Naive thymus-derived CD4-positive, alpha-beta T cell (primary cell): ENCODE data around the gene ZNF385B. TPM values are rescaled to one million over a fixed set of nuclear protein-coding genes. Genes with fewer than 3 reads are reported as not detected.
A peak's percentile ranks its signal among the peaks of the same experiment; 100 is the strongest.

Source experiments
- ATAC-seq: fragments of 150-1000 bp; cut with Tn5 transposase; 2 replicates; pipeline ENCODE4 v1.10.0; 2021; ENCODE audit warnings: mild to moderate bottlenecking, moderate library complexity
- CTCF ChIA-PET: fragments of 350-600 bp; sonication (Branson Sonifier 250); formaldehyde crosslinking; loops from one replicate; lab custom pipeline; 2021; ENCODE audit warnings: antibody characterized with exemption; lab: Charles Lee
- POLR2A ChIA-PET: fragments of 350-600 bp; sonication (Branson Sonifier 250); formaldehyde crosslinking; loops from one replicate; lab custom pipeline; 2021; ENCODE audit warnings: antibody characterized with exemption, inconsistent platforms; lab: Charles Lee
- DNase-seq, 9 donors: peaks; one replicate each; pipeline versions ENCODE4 v3.0.0 to v3.0.0-alpha.2; 2020 to 2022; ENCODE audit warnings: mixed read lengths in 1 of 9
- H3K27ac ChIP-seq: one replicate; pipeline ENCODE4 v1.7.0; 2013; ENCODE audit warnings: mild to moderate bottlenecking, low read depth, low read length, moderate library complexity
- H3K27me3 ChIP-seq, 2 donors: one replicate each; pipeline ENCODE4 v1.7.0; 2013; ENCODE audit warnings: low read length in 2 of 2, mild to moderate bottlenecking in 2 of 2, moderate library complexity in 2 of 2; ENCODE audit not compliant: control insufficient read depth in 2 of 2, insufficient read depth in 2 of 2
- H3K36me3 ChIP-seq, 3 experiments: 1 replicate in 2 of 3; 2 replicates in 1 of 3; pipeline ENCODE4 v1.7.0; 2013; ENCODE audit warnings: low read length in 3 of 3, mild to moderate bottlenecking in 3 of 3, moderate library complexity in 1 of 3; ENCODE audit not compliant: insufficient read depth in 3 of 3, control insufficient read depth in 2 of 3
- H3K4me1 ChIP-seq, 2 donors: one replicate each; pipeline ENCODE4 v1.7.0; 2013; ENCODE audit warnings: low read length in 2 of 2, mild to moderate bottlenecking in 2 of 2, moderate library complexity in 1 of 2; ENCODE audit not compliant: control insufficient read depth in 2 of 2, insufficient read depth in 2 of 2
- H3K4me3 ChIP-seq: 2 replicates; pipeline ENCODE4 v1.7.0; 2013; ENCODE audit warnings: mild to moderate bottlenecking, low read length
- H3K9me3 ChIP-seq, 3 experiments: 1 replicate in 2 of 3; 2 replicates in 1 of 3; pipeline ENCODE4 v1.7.0; 2013; ENCODE audit warnings: low read length in 3 of 3; ENCODE audit not compliant: control insufficient read depth in 2 of 3
- H3K27ac Mint-ChIP-seq, 9 donors: one replicate each; pipeline ENCODE4 v1.8.0; 2020 to 2022; ENCODE audit warnings: mixed read lengths in 9 of 9, mild to moderate bottlenecking in 8 of 9, moderate library complexity in 5 of 9, inconsistent platforms in 2 of 9
- H3K27me3 Mint-ChIP-seq, 5 donors: one replicate each; pipeline ENCODE4 v1.8.0; 2021 to 2022; ENCODE audit warnings: mixed read lengths in 5 of 5, mild to moderate bottlenecking in 1 of 5
- H3K36me3 Mint-ChIP-seq, 5 donors: one replicate each; pipeline ENCODE4 v1.8.0; 2020 to 2022; ENCODE audit warnings: mixed read lengths in 5 of 5, mild to moderate bottlenecking in 3 of 5, inconsistent platforms in 1 of 5
- H3K4me1 Mint-ChIP-seq, 7 donors: one replicate each; pipeline ENCODE4 v1.8.0; 2020 to 2022; ENCODE audit warnings: mixed read lengths in 7 of 7, mild to moderate bottlenecking in 3 of 7, inconsistent platforms in 1 of 7
- H3K4me3 Mint-ChIP-seq, 10 donors: one replicate each; pipeline ENCODE4 v1.8.0; 2020 to 2022; ENCODE audit warnings: mild to moderate bottlenecking in 10 of 10, mixed read lengths in 10 of 10, moderate library complexity in 6 of 10, inconsistent platforms in 2 of 10
- H3K9me3 Mint-ChIP-seq, 11 donors: one replicate each; pipeline ENCODE4 v1.8.0; 2020 to 2022; ENCODE audit warnings: mixed read lengths in 11 of 11, mild to moderate bottlenecking in 4 of 11, inconsistent platforms in 1 of 11, moderate library complexity in 1 of 11
- intact Hi-C, 2 donors: fragments of 100-400 bp; cut with micrococcal nuclease; formaldehyde crosslinking; loops; one replicate each; pipeline ENCODE4 v1.15.1; 2023
- polyA plus RNA-seq, 2 donors: library from polyadenylated mRNA; unstranded; fragments of 300-500 nt; fragmentation: Illumina TruSeq; gene quantifications; one replicate each; pipeline ENCODE4 v1.2.3, GENCODE V29; 2021
- total RNA-seq, 6 experiments: library from RNA in 5 of 6; stranded (reverse) in 5 of 6; gene quantifications; 1 replicate in 5 of 6; 2 replicates in 1 of 6; pipeline ENCODE4 v1.2.3 and lab custom pipeline; 2021 to 2026

The ZNF385B gene
- total and polyA plus RNA-seq, 7 experiments from 2014 or later: not detected

DNA sequence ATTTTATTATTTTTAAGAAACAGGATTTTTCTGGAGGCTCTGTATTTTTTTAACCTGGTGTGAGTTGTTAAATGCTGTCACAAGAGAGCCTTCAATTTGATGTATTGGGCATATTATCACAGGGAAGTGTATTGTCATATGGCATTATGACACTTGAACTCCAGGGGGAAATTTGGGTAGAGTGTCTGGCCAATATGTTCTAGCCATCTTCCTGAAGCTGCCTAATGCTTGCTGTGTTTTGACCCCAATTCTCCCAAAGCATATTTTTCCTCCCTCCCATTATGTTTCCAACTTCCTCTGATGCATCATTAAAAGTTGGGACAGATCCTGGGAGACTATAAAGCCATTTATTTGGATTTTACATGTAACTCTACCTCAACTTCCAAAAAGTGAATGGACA lies 382.6 kb downstream of the ZNF385B start:
- H3K4me3 Mint-ChIP-seq: no peak overlapping the region
- no peaks in the 10 kb centered on the region for H3K4me1 ChIP-seq
- no peak overlapping the region for H3K27ac Mint-ChIP-seq
- ChIA-PET CTCF (no interaction called here), POLR2A (no interaction called here)
- DNase-seq (no peak), ATAC-seq (no peak)
- H3K27me3 ChIP-seq: no peaks in the 10 kb centered on the region
- no peaks in the 10 kb centered on the region for H3K4me1 Mint-ChIP-seq
- peaks cover 0 to 2% (median 0%) of the 10 kb centered on the region in 11 donors for H3K9me3 Mint-ChIP-seq
- no peaks in the 10 kb centered on the region for H3K36me3 Mint-ChIP-seq
- intact Hi-C loops: no loop called here
- H3K36me3 ChIP-seq: no peaks in the 10 kb centered on the region
- H3K9me3 ChIP-seq: no peaks in the 10 kb centered on the region
- H3K4me3 ChIP-seq: no peak overlapping the region
- H3K27me3 Mint-ChIP-seq: peaks cover 0 to 13% (median 6%) of the 10 kb centered on the region in 5 donors
- no peak overlapping the region for H3K27ac ChIP-seq

DNA sequence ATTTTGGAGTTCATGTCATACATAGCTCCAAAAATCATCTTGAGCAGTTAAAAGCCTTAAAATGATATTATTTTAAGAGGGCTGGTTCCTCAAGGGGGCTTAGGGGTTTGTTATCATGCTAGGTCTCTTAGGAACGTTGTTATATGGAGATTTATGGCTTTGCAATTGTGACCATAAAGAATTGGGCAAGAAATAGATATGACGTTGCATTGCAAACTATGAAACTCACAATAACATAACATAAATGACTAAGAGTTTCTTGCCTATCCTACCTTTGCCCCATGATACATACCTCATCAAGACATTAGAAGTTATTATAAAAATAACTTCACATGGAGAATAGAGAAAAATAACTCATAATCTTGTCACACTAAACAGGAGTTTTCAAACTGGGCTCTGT lies 390.4 kb downstream of the ZNF385B start:
- Histone ChIP-seq H3K27ac (no peak overlapping the region), H3K36me3 (no peaks in the 10 kb centered on the region), H3K27me3 (no peaks in the 10 kb centered on the region), H3K9me3 (no peaks in the 10 kb centered on the region), H3K4me1 (no peaks in the 10 kb centered on the region), H3K4me3 (no peak overlapping the region)
- ChIA-PET POLR2A (no interaction called here), CTCF (no interaction called here)
- Mint-ChIP-seq H3K4me1 (no peaks in the 10 kb centered on the region), H3K36me3 (no peaks in the 10 kb centered on the region), H3K4me3 (no peak overlapping the region), H3K27ac (no peak overlapping the region), H3K9me3 (peaks cover 0 to 2% (median 0%) of the 10 kb centered on the region in 11 donors), H3K27me3 (peaks cover 0 to 23% (median 10%) of the 10 kb centered on the region in 5 donors)
- DNase-seq: no peak
- no peak for ATAC-seq
- intact Hi-C loops: no loop called here

DNA sequence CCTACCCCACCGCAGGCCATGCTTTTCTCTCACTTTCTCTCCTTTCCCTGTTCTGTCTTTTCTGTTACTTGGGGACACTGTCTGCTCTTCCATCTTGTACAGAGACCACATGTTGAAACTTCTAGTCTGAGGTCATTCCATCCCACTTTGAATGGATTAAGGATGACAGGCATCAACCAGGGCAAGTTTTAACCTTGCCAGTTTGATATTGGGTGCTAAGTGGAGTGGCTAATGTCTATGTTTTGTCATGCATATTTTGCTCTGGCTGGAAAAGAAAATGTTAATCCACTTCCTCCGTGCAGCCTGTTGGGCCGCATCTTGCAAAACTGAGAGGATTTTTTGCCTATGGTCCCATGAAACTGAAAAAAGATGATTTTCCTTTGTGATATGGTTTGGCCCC lies 391.3 kb downstream of the ZNF385B start:
- H3K27ac Mint-ChIP-seq: no peak overlapping the region
- peaks cover 0 to 4% (median 0%) of the 10 kb centered on the region in 11 donors for H3K9me3 Mint-ChIP-seq
- H3K4me3 Mint-ChIP-seq: no peak overlapping the region
- peaks cover 4 to 25% (median 13%) of the 10 kb centered on the region in 5 donors for H3K27me3 Mint-ChIP-seq
- no peaks in the 10 kb centered on the region for H3K36me3 Mint-ChIP-seq
- Histone ChIP-seq H3K27ac (no peak overlapping the region), H3K9me3 (no peaks in the 10 kb centered on the region), H3K4me3 (no peak overlapping the region), H3K27me3 (no peaks in the 10 kb centered on the region), H3K4me1 (no peaks in the 10 kb centered on the region), H3K36me3 (no peaks in the 10 kb centered on the region)
- no peaks in the 10 kb centered on the region for H3K4me1 Mint-ChIP-seq
- DNase-seq: no peak
- intact Hi-C loops: no loop called here
- ChIA-PET CTCF (no interaction called here), POLR2A (no interaction called here)
- no peak for ATAC-seq

DNA sequence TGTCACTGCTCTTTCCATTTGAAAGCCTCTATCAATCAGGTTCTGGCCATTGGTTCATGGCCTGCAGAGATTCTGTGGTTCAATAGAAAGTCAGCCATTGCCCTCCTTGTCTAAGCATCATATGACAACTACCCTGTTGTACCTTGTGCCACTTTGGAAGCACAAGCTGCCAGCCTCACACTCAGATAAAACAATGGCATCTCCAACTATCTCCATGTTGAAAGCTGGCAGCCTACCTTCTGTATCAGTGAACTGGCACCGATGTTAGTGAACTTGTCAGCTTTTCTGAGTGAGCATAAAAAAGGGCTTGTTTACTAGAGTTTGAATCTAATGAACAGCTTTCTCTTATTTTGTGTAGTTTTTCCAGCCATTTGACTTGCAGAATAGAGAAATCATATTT lies 393.5 kb downstream of the ZNF385B start:
- no peak overlapping the region for H3K4me3 Mint-ChIP-seq
- H3K9me3 Mint-ChIP-seq: peaks cover 0 to 9% (median 0%) of the 10 kb centered on the region in 11 donors
- intact Hi-C loops: no loop called here
- no peaks in the 10 kb centered on the region for H3K4me1 Mint-ChIP-seq
- ATAC-seq (no peak), DNase-seq (no peak)
- H3K4me3 ChIP-seq: no peak overlapping the region
- H3K27me3 Mint-ChIP-seq: peaks cover 4 to 24% (median 15%) of the 10 kb centered on the region in 5 donors
- H3K36me3 Mint-ChIP-seq: no peaks in the 10 kb centered on the region
- CTCF ChIA-PET: no interaction called here
- no peak overlapping the region for H3K27ac ChIP-seq
- no peaks in the 10 kb centered on the region for H3K36me3 ChIP-seq
- no peaks in the 10 kb centered on the region for H3K27me3 ChIP-seq
- H3K4me1 ChIP-seq: no peaks in the 10 kb centered on the region
- POLR2A ChIA-PET: no interaction called here
- H3K9me3 ChIP-seq: no peaks in the 10 kb centered on the region
- no peak overlapping the region for H3K27ac Mint-ChIP-seq

DNA sequence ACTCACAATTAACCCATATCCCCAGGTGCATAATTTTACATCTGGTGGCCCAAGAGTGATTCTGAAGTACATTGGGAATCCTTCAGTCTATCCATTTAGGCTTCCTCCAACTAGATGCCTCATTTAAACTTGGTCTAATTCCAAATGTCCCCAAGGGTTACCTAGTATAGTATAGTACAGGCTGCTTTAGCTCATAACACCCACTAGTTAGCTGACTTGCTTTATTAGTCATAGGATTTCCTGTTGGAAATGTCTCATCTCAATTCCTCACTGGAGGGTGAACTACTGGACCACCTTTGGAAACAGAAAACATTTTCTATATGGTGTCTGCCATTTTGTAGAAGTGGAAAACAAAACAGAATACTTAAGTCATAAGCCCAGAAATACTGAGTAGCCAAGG lies 394.3 kb downstream of the ZNF385B start:
- Mint-ChIP-seq H3K4me1 (no peaks in the 10 kb centered on the region), H3K27me3 (peaks cover 4 to 23% (median 13%) of the 10 kb centered on the region in 5 donors), H3K9me3 (peaks cover 0 to 9% (median 0%) of the 10 kb centered on the region in 11 donors), H3K36me3 (no peaks in the 10 kb centered on the region), H3K4me3 (no peak overlapping the region), H3K27ac (no peak overlapping the region)
- no peaks in the 10 kb centered on the region for H3K9me3 ChIP-seq
- ATAC-seq: no peak
- ChIA-PET CTCF (no interaction called here), POLR2A (no interaction called here)
- DNase-seq: no peak
- no peaks in the 10 kb centered on the region for H3K27me3 ChIP-seq
- no peak overlapping the region for H3K4me3 ChIP-seq
- no peaks in the 10 kb centered on the region for H3K36me3 ChIP-seq
- no peaks in the 10 kb centered on the region for H3K4me1 ChIP-seq
- intact Hi-C loops: no loop called here
- no peak overlapping the region for H3K27ac ChIP-seq

DNA sequence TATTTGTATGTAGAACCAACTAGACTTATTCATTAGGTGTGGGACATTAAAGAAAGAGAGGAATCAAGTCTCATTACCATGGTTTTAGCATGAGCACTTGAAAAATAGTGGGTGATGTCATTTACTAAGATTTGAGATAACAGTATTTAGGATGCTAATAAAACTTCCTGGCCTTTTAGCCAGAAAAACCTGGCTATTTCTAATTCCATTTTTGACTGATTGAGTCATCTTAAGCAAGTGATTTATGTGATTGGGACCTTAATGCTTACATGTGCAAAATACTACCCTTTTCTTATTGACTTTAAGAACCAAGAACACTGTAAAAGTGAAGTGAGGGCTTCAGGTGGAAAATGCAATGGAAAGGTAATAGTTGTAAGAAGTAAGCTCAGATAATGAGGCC lies 400.0 kb downstream of the ZNF385B start:
- no peaks in the 10 kb centered on the region for H3K4me1 Mint-ChIP-seq
- H3K27me3 ChIP-seq: no peaks in the 10 kb centered on the region
- no peak overlapping the region for H3K27ac ChIP-seq
- H3K27me3 Mint-ChIP-seq: peaks cover 0 to 15% (median 11%) of the 10 kb centered on the region in 5 donors
- CTCF ChIA-PET: interaction anchor here (0.5 kb wide), 1 partner anchor 22 kb away, joined by 3 read pairs; no protein-coding TSS in a partner anchor
- DNase-seq (no peak), ATAC-seq (no peak)
- peaks cover 0 to 13% (median 9%) of the 10 kb centered on the region in 11 donors for H3K9me3 Mint-ChIP-seq
- H3K36me3 ChIP-seq: no peaks in the 10 kb centered on the region
- no peak overlapping the region for H3K4me3 ChIP-seq
- H3K4me1 ChIP-seq: no peaks in the 10 kb centered on the region
- H3K9me3 ChIP-seq: no peaks in the 10 kb centered on the region
- POLR2A ChIA-PET: no interaction called here
- no peak overlapping the region for H3K4me3 Mint-ChIP-seq
- intact Hi-C loops: no loop called here
- H3K36me3 Mint-ChIP-seq: no peaks in the 10 kb centered on the region
- no peak overlapping the region for H3K27ac Mint-ChIP-seq

DNA sequence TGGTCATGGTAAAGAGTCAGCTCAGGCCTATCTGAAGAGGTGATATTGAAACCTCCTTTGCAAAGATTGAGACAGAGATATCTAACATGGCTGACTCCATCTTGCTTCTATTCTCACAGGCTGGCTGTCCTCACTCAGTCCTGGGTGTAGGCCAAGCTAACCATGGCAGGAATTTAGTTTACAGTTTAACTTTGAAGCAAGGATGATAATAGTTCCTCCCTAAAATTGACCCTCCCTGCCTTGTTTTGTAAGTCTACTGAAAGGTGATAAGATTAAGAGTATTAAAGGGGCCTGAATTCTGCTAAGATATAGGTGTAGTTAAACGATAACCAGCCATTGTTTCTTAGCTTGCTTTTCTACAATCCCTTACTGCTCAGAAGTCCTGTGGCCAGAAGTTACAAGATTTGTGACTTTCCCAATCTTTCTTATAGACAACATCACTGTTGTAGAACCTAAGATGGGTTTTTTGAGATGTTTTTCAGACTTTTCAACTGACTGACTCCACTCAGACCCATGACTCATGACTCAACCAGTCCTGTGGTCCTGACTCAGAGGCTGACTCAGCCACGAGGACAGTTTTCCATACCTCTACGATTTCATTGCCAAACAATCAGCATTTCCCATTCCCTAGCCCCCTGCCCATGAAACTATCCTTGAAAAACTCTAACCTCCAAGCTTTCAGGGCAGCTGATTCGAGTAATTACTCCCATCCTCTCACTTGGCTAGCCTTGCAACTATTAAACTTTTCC lies 401.1 kb downstream of the ZNF385B start:
- CTCF ChIA-PET: interaction anchor here (1.1 kb wide), 1 partner anchor 12 kb away, joined by 3 read pairs; no protein-coding TSS in a partner anchor
- H3K4me3 ChIP-seq: no peak overlapping the region
- Mint-ChIP-seq H3K9me3 (peaks cover 0 to 13% (median 8%) of the 10 kb centered on the region in 11 donors), H3K4me3 (no peak overlapping the region), H3K27ac (no peak overlapping the region), H3K4me1 (no peaks in the 10 kb centered on the region), H3K36me3 (no peaks in the 10 kb centered on the region), H3K27me3 (peaks cover 0 to 14% (median 9%) of the 10 kb centered on the region in 5 donors)
- H3K4me1 ChIP-seq: no peaks in the 10 kb centered on the region
- DNase-seq (peak in 1 of 9 donors; percentile 21), ATAC-seq (no peak)
- POLR2A ChIA-PET: no interaction called here
- no peaks in the 10 kb centered on the region for H3K27me3 ChIP-seq
- H3K27ac ChIP-seq: no peak overlapping the region
- intact Hi-C loops: no loop called here
- H3K9me3 ChIP-seq: no peaks in the 10 kb centered on the region
- no peaks in the 10 kb centered on the region for H3K36me3 ChIP-seq
